HG03280 (cell line): ENCODE results near the gene ATRNL1.

Source experiments
- ATAC-seq: cut with Tn5 transposase; IDR thresholded peaks from one replicate; pipeline ENCODE4 v1.9.1; 2021; ENCODE audit warnings: mild to moderate bottlenecking, moderate library complexity; ENCODE audit not compliant: unreplicated experiment

Gene ATRNL1, protein sequence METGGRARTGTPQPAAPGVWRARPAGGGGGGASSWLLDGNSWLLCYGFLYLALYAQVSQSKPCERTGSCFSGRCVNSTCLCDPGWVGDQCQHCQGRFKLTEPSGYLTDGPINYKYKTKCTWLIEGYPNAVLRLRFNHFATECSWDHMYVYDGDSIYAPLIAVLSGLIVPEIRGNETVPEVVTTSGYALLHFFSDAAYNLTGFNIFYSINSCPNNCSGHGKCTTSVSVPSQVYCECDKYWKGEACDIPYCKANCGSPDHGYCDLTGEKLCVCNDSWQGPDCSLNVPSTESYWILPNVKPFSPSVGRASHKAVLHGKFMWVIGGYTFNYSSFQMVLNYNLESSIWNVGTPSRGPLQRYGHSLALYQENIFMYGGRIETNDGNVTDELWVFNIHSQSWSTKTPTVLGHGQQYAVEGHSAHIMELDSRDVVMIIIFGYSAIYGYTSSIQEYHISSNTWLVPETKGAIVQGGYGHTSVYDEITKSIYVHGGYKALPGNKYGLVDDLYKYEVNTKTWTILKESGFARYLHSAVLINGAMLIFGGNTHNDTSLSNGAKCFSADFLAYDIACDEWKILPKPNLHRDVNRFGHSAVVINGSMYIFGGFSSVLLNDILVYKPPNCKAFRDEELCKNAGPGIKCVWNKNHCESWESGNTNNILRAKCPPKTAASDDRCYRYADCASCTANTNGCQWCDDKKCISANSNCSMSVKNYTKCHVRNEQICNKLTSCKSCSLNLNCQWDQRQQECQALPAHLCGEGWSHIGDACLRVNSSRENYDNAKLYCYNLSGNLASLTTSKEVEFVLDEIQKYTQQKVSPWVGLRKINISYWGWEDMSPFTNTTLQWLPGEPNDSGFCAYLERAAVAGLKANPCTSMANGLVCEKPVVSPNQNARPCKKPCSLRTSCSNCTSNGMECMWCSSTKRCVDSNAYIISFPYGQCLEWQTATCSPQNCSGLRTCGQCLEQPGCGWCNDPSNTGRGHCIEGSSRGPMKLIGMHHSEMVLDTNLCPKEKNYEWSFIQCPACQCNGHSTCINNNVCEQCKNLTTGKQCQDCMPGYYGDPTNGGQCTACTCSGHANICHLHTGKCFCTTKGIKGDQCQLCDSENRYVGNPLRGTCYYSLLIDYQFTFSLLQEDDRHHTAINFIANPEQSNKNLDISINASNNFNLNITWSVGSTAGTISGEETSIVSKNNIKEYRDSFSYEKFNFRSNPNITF (N-terminal part only)

DNA sequence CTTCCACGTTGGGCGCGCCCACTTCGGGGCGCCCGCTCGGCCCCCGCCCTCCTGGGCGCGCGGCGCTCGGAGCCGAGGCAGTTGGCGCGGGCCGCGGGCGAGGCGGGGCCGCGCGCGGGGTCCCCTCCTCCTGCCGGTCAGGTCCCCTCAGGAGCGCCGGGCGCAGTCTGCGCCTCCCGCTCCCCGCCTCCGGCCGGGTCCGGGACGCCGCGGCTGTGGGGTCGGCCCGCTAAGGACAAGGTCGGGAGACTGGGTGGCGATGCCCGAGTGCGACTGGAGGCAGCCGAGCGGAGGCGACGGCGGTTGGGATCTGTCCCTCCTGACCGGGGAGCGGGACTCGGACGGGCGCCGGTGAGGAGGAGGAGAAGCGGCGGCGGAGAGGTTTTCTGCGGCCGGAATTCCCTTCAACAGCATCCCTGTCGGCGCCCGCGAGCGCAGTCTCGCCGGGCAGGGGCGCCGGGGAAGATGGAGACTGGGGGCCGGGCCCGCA, at the start of gene ATRNL1:
ATRNL1 (plus strand) TSS at position 80 of the 490 bp plus-strand sequence; CDS start at position 466, 386 bp downstream.
- peak; percentile 66 for ATAC-seq

DNA sequence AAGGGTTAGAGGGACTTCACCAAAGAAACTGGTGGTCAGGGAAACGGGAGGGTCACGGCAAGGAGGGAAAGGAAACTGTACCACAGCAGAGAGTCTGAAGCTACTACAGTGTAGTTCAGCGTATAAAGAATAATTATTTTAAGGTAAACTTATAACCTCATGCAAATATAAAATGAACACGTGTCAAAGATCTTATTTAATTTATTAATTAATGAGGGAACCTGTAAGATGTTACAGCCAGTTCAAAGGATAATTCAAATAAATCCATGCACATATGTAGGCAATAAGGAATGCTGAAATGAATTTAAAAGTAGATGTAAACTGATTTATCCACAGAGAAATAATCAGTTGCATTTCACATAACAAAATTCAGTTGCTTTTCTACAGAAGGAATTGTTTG, 49.4 kb upstream of the ATRNL1 start:
- ATAC-seq = no peak

DNA sequence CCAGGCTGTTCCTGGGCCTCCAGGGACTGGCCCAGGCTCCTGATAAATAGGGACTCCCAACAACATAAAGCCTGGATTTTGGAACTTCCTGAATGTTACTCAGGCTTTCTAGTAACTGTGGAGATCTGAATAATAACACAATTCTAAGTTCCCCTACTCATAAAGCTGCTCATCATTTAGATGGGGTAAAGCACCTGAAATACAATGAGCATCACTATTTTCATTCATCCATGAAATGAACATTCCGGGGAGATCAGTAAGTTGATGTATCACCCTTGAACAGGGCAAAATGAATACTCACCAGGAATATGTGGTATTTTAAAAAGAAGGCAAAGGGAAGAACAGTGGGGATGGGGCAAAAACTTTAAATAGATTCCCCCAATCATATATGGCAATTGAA, 48.3 kb upstream of the ATRNL1 start:
- ATAC-seq = no peak

DNA sequence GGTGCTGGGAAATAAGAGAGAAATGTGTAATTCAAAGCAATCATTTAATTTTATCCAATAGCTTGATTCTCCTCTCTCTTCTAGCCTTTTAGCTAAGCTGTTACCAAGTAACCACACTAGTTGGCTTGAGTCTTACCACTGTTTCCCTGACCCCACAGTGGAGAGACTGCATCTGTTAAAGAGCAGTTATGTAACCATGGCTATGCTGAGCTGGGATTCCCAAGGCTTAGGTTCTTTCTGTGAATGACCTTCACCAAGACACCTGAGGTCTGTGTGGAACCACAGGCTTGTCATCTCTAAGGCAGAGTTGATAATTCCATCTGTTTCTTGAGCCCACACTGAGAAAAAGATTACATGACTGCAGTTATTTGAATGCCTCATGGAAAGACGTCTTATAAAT, 47.7 kb upstream of the ATRNL1 start:
- no peak for ATAC-seq

DNA sequence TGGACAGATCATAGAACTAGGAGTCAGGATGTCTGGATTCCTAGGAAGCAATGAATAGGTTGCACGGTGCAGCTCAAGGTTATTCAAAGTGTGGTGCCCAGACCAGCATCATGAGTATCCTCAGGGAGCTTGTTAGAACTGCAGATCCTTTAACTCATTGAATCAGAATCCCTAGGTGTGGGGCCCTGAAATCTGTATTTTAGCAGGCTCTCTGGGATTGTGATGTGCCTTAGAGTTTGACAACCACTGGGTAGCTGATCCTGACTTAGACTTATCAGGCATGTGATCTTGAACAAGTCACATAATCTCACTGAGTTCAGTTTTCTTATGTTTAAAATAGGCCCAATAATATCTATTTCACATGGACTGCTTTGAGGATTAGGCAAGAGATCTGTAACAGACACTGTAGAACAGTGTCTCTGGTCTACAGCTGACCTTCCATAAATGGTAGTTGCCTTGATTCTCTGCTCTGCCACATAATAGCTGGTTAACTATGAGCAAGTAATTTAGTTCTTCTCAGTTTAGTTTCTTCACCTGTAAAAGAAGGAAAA, 46.4 kb upstream of the ATRNL1 start:
- no peak for ATAC-seq

DNA sequence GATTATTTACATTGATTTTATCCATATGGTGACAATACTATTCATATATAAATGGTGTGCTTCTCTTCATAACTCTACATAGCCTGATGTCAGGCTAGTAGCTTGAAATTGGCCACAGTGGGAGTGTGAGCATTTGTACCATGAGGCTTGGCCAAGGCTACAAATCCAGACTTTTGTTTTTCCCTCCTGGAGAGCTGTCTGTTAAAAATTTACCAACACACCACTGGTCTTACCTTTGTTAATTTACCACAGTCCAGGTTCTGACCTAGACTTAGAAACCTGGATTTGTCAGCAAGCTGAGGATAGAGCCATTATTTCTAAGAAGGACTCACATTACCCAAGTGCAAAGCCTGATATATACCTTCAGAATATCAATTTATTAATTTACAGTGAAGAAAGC, 45.5 kb upstream of the ATRNL1 start:
- no peak for ATAC-seq

DNA sequence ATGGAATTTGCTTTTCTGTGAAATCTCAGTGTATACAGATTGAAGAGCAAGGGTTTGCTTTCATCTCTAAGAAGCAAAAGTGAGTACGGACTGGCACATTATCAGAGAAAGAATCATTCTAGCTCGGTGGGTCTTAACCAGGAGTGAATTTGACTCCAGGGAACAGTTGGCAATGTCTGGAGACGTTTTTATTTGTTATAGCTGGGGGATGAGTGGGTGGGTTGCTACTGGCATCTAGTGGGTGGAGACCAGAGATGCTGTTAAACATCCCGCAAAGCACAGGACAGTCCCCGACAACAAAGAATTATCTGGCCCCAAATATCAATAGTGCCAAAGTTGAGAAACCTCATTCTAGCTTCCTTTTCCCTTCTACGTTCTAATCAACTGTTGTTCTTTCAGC, 43.8 kb upstream of the ATRNL1 start:
- no peak for ATAC-seq

DNA sequence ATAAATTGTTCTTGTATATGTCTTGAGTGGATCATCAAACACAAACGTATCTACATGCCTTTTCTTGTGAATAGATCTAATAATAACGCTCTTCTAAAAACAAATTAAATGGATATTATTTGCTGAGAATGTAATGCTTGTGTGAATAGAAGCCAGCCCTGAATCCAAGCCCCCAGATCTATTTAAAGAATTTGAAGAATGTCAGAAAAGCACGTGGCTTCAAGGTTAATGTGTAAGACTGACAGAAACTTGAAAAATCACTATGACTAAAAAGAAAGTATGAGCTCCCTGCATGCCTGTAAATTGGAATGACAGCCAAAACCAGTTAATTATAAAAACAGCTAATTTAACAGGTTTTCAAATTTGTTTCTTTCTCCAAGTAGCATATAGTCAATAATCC, 43.2 kb upstream of the ATRNL1 start:
- no peak for ATAC-seq

DNA sequence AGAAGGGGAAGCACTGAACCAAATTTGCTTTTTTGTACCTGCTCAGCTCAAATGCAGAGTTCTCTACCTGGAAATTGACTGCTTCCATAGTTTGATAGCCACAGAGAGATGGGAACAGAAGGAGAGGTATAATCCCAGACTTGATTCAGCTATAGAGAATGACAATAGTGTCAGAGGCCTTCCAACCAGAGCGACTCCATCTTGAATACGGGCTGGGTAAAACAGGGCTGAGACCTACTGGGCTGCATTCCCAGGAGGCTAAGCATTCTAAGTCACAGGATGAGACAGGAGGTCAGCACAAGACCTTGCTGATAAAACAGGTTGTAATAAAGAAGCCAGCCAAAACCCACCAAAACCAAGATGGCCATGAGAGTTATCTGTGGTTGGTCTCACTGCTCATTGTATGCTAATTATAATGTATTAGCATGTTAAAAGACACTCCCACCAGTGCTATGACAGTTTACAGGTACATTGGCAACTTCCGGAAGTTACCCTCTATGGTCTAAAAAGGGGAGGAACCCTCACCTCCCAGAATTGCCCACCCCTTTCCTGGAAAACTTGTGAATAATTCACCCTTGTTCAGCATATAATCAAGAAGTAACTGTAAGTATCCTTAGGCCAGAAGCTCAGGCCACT, 42.7 kb upstream of the ATRNL1 start:
- ATAC-seq = no peak

DNA sequence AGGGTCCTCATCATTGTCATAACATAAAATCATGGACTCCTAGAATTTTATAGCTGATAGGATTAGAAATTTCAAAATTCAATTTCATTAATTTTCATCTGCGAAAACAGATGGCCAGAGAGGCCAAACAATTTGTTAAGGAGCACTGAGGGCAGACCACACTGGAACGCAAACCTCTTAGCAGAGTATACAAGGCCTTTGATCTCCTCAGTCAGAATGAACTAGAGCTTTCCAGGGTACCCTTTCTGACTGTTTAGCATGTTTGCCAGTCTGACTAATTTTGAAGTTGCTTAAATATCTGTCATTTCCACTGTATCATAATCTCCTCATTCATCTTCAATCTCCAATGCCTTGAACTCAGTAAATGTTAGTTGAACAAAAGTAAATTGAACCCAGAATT, 41.9 kb upstream of the ATRNL1 start:
- ATAC-seq = no peak

DNA sequence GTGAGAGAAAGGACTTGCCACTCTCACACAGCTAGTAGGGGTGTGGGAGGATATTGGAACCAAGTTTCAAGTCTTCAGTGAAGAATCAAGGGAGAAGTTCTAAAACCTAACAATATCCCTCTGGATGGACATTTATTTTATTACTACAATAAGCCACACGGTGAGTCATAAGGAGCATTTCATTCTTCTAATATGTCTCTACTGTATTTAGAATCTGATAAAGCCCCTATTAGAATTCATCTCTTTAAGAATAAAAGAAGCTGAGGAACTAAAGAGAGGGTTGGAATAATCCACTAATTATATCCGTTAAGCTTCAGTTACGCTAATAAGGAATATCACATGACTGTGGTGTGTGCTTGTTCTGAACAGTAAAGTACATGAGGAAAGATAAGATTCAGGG, 40.9 kb upstream of the ATRNL1 start:
- ATAC-seq = no peak

DNA sequence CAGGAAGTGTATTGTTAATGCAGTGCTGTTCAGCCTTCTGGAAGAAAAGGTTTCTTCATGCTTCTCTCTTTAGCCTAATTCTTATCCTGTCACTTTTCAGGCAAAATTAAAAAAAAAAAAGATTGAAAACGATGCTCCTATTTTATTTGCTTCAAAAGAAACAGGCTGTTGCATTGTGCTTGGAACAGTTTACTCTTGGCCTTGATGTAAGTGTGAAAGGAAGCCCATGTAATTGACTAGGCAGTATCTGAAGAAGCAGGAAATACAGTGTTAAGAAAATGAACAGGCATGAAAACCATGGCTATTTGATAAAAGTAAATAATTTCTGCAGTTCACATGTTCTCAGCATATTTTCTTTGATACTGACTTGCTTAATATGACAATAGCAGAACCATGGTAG, 40.4 kb upstream of the ATRNL1 start:
- ATAC-seq = no peak

DNA sequence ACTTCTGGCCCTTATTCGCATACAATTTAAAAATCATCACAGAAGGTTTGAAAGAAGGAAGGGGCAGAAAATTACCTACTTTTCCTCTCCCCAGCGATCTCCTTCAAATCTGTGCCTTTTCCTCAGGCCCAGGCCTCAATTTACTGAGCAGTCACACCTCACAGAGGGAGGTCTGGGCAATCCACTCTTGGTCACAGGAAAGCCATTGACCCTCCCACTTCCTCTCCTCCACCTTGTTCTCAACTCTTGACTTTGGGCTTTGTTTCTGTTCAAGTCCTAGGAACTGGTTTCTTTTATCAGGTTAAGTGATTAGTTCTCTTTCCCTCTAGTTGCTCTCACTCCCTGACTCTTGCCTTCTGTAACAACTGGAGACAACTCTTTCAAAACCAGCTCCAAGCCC, 37.0 kb upstream of the ATRNL1 start:
- ATAC-seq = no peak

DNA sequence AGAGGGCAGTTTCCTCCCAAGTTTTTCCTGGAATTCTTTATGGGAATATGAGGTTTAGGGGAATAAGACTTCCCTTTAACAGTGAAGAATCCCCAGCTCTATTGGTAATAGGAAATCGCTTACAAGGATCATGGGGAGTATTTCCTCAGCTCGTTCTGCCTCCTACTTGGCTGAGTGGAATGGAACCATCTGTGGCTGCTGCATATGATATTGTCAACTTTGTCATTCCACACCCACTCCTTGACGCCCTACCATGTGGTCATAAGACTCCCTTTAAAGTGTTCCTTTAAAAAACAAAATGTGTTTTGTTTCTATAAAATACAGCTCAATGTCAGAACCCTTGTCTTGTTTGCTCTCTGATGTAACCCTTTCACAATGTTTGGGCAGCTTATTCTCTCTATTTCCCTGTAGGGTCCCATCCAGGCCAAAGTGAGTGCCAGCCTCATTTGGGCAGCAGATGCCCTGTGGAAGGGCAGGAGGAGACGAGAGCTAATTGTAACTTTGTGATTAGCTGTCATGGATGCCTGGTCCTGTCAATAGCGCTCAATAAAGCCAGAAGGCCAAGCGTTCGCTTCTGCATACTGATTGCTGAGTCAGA, 33.8 kb upstream of the ATRNL1 start:
- no peak for ATAC-seq

DNA sequence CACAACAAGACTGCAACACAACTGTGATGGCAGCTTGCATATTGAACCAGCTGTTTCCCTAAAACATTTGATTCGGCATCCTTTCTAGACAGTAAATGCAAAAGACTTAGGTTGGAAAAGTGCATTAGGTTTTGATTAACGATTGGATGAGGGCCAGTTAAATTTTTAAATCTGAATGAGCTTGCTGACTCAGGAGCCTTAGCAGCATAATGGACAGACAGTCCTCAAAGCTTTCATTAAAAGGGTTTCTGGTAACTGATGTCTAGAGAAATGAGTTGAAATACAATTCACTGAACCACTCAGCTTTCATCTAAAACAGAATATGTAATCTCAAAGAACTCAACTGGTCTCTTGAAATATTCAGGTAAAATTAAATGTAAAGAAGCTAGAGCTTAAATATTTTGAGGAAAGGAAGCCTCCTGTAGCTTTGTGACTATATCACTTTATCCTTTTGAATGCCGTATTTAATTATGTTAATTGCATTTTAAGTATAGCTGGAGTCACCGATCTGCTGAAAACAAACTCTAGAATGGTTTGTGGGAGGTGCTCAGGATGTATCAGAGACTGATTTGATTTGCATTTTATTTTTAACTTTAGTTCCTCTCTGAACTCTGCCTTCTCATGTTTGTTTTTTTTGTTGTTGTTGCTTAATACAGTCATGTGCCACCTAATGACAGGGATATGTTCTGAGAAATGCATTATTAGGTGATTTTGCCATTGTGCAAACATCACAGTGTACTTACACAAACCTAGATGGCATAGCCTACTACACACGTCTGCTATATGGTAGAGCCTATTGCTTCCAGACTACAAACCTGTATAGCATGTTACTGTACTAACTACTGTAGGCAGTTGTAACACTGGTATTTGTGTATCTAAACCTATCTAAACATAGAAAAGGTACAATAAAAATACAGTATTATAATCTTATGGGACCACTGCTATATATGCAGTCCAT, 29.2 kb upstream of the ATRNL1 start:
- no peak for ATAC-seq

DNA sequence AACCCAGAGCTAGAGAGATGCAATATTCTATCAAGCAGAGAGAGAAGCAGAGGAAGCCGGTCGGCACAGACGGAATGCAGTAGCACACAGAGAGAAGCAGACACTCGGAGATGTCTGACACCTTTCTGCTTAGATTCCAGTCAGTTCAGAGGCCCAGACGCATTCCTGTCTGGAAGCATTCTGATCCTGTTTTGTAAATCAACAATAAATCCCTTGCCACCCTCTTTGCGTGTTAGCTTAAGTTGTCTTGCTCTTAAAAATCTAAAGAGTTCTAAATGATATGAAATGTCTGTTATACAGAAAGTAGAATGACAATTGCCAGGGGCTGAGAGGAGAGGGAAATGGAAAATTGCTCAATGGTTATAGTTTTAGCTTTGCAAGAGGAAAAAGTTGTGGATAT, 27.4 kb upstream of the ATRNL1 start:
- no peak for ATAC-seq

DNA sequence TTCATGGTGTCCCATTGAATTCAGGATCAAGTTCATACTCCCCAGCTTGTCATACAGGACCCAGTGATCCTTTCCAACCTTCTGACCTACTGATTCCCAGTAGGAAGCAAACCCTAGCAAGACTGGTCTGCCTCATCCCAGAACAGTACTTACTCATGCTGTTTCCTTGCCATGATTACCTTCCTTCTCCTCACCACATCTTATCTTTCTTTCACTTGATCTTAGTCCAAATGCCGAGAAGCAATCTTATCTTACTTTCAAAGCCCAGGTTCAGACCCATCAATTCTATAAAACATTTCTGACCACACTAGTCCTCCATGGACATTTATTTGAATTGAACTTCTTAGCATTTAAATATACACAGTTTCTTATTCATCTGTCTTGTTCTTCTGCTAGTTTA, 26.6 kb upstream of the ATRNL1 start:
- no peak for ATAC-seq

DNA sequence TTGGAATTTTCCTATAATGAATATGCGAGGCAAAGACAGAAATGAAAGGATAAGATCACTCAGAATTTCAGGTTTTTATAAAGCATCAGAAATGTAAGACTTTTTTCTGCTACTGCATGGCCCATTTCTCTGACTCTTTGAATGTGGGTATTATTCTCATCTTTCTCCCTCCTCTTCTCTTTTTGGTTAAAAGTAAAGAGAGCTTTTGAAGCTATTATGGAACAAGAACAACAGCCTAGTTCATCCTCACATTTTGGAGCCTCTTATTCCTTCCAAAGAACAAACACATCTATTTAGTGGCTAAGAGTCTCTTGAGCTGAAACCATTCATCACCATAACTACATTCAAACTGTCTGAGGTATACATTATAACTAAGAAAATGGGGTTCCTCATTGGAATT, 19.4 kb upstream of the ATRNL1 start:
- no peak for ATAC-seq

DNA sequence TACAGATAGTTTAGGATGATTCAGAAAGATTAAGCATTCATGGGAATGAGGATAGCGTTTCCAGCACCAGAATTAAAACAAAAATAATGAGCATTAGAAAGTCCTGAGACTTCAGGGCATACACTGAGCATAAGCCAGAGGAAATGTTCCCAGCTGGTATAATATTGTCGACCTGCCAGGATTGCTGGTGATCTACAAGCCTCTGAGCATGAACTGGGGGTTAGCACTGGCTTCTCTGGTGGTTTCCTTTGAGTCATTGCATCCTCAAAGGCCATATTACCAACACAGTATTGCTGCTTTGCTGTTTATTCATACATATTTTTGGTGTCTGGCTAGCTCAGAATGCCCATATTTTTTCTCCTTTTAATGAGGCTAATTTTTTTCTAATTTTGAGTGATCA, 10.7 kb upstream of the ATRNL1 start:
- no peak for ATAC-seq
